Measurements from ENCODE around the gene CACNA1C.

DNA sequence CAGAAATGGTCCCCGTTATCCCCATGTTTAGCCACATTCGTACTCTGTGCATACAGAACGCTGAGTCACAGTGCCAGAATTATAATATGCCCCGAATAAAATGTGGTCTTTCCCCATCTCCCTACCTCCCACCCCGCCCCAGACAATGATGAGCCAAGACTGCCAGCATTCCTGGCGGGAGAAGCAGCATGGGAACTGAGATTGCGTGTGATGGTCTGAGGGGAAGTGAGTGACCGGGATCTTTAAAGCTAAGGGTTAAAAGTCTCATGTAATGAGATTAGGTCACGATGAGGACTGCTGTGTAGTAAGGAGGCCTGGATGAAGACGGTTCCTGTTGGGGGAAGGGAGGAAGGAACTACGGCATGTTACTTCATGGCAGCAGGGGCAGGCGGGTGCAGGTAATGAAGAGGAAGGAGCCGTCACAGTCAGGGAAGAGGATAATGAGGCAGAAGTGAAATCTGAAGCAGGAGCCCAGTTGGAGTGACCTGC is 498.7 kb downstream of the CACNA1C start:
- no peak for TF ChIP-seq POLR2AphosphoS5 (IDR thresholded peaks at IDR 0.05; ENCODE audit: low read depth, low read length)
- TF ChIP-seq POLR2A (IDR thresholded peaks at IDR 0.05; ENCODE audit: low read depth, low read length), result no peak
- no peak for TF ChIP-seq TAF1 (IDR thresholded peaks at IDR 0.05; ENCODE audit: low read depth, low read length)
- TF ChIP-seq SPI1 (IDR thresholded peaks at IDR 0.05; ENCODE audit: low read depth, low read length), result no peak

Data from GM12891 (cell line).